NCI-H187 (cell line): ENCODE results near the gene NLRP13.

Source experiments
- DNase-seq, 2 experiments: peaks; one replicate each; lab custom pipeline; 2025; lab: John Stamatoyannopoulos, UW

NLRP13 gene

GRCh38 chr19:55901369-55902079, 30.6 kb downstream of the NLRP13 start:
- no peak for DNase-seq

- DNase-seq: no peak
These were observed 33.2 kb downstream of the NLRP13 start for GRCh38 chr19:55898911-55899310.

- no peak for DNase-seq
These were observed 49.5 kb downstream of the NLRP13 start for GRCh38 chr19:55882626-55883025.

GRCh38 chr19:55877211-55877610, 54.9 kb downstream of the NLRP13 start:
- DNase-seq: no peak

- DNase-seq: no peak
These were observed 61.4 kb downstream of the NLRP13 start for GRCh38 chr19:55870736-55871135.

- no peak for DNase-seq
These were observed 65.0 kb downstream of the NLRP13 start for GRCh38 chr19:55867101-55867500.

- no peak for DNase-seq
These were observed 65.6 kb downstream of the NLRP13 start for GRCh38 chr19:55866521-55866920.

GRCh38 chr19:55858969-55859368, 73.2 kb downstream of the NLRP13 start:
- DNase-seq: no peak

GRCh38 chr19:55858401-55858800, 73.7 kb downstream of the NLRP13 start:
- DNase-seq: no peak

GRCh38 chr19:55857974-55858373, 74.2 kb downstream of the NLRP13 start:
- no peak for DNase-seq

- DNase-seq: no peak
These were observed 75.0 kb downstream of the NLRP13 start for GRCh38 chr19:55857149-55857548.

GRCh38 chr19:55855160-55855559, 77.0 kb downstream of the NLRP13 start:
- DNase-seq: no peak
